ENCODE data around the gene HNRNPH1. TPM values are rescaled to one million over a fixed set of nuclear protein-coding genes. Genes with fewer than 3 reads are reported as not detected.

The HNRNPH1 gene
- total and polyA plus RNA-seq, 2 donors from 2014 or later: 191 to 564 TPM

- Histone ChIP-seq H3K9me3 (ENCODE audit: control insufficient read depth in 2 of 3, insufficient read depth in 1 of 3, low read length in 3 of 3) (no peaks in the 10 kb centered on the region), H3K27ac (ENCODE audit: low read depth in 2 of 2, low read length in 2 of 2) (no peak overlapping the region), H3K36me3 (ENCODE audit: control insufficient read depth in 2 of 3, insufficient read depth in 3 of 3, low read length in 3 of 3) (peaks cover 6 to 23% (median 20%) of the 10 kb centered on the region in 3 donors), H3K27me3 (ENCODE audit: control insufficient read depth, insufficient read depth, low read length) (no peaks in the 10 kb centered on the region), H3K4me3 (ENCODE audit: low read length in 3 of 3) (no peak overlapping the region), H3K4me1 (ENCODE audit: control insufficient read depth in 2 of 3, insufficient read depth in 2 of 3, low read depth in 1 of 3, low read length in 3 of 3) (no peaks in the 10 kb centered on the region), H3K9ac (ENCODE audit: low read length in 3 of 3) (no peak overlapping the region)
- no peak for FAIRE-seq
- no peak for TF ChIP-seq CTCF (IDR thresholded peaks at IDR 0.05; ENCODE audit: borderline replicate concordance, extremely low read depth, insufficient read depth)
- DNase-seq: no peak
- intact Hi-C loops (cut with DNase I): no loop called here
Measured at GRCh38 chr5:179585941-179586401, 37.5 kb downstream of the HNRNPH1 start.

- Histone ChIP-seq H3K9me3 (ENCODE audit: control insufficient read depth in 2 of 3, insufficient read depth in 1 of 3, low read length in 3 of 3) (no peaks in the 10 kb centered on the region), H3K4me1 (ENCODE audit: control insufficient read depth in 2 of 3, insufficient read depth in 2 of 3, low read depth in 1 of 3, low read length in 3 of 3) (no peaks in the 10 kb centered on the region), H3K27me3 (ENCODE audit: control insufficient read depth, insufficient read depth, low read length) (no peaks in the 10 kb centered on the region), H3K9ac (ENCODE audit: low read length in 3 of 3) (no peak overlapping the region), H3K27ac (ENCODE audit: low read depth in 2 of 2, low read length in 2 of 2) (no peak overlapping the region), H3K4me3 (ENCODE audit: low read length in 3 of 3) (no peak overlapping the region), H3K36me3 (ENCODE audit: control insufficient read depth in 2 of 3, insufficient read depth in 3 of 3, low read length in 3 of 3) (peaks cover 4 to 13% (median 6%) of the 10 kb centered on the region in 3 donors)
- DNase-seq (no peak), FAIRE-seq (no peak)
- no peak for TF ChIP-seq CTCF (IDR thresholded peaks at IDR 0.05; ENCODE audit: borderline replicate concordance, extremely low read depth, insufficient read depth)
- intact Hi-C loops (cut with DNase I): no loop called here
Measured at GRCh38 chr5:179577286-179577960, 46.0 kb downstream of the HNRNPH1 start.

- Histone ChIP-seq H3K36me3 (ENCODE audit: control insufficient read depth in 2 of 3, insufficient read depth in 3 of 3, low read length in 3 of 3) (peaks cover 9 to 35% (median 22%) of the 10 kb centered on the region in 3 donors), H3K4me3 (ENCODE audit: low read length in 3 of 3) (no peak overlapping the region), H3K9ac (ENCODE audit: low read length in 3 of 3) (no peak overlapping the region), H3K27me3 (ENCODE audit: control insufficient read depth, insufficient read depth, low read length) (no peaks in the 10 kb centered on the region), H3K9me3 (ENCODE audit: control insufficient read depth in 2 of 3, insufficient read depth in 1 of 3, low read length in 3 of 3) (no peaks in the 10 kb centered on the region), H3K4me1 (ENCODE audit: control insufficient read depth in 2 of 3, insufficient read depth in 2 of 3, low read depth in 1 of 3, low read length in 3 of 3) (peaks cover 0 to 2% (median 0%) of the 10 kb centered on the region in 3 donors), H3K27ac (ENCODE audit: low read depth in 2 of 2, low read length in 2 of 2) (no peak overlapping the region)
- intact Hi-C loops (cut with DNase I): no loop called here
- DNase-seq: no peak
- no peak for TF ChIP-seq CTCF (IDR thresholded peaks at IDR 0.05; ENCODE audit: borderline replicate concordance, extremely low read depth, insufficient read depth)
- FAIRE-seq: no peak
Measured at GRCh38 chr5:179572386-179572785, 51.1 kb downstream of the HNRNPH1 start.

All from kidney (tissue), 14 donors.